HEK293 (cell line): ENCODE data around the gene TXNDC2.

Experiments
- CTCF ChIA-PET: fragments of 350-600 bp; formaldehyde crosslinking; extraction: SDS; loops from one replicate; lab custom pipeline; 2021; ENCODE audit warnings: antibody characterized with exemption; lab: Yijun Ruan, JAX
- POLR2A ChIA-PET: fragments of 300-600 bp; formaldehyde crosslinking; extraction: SDS; loops from one replicate; lab custom pipeline; 2020; ENCODE audit warnings: antibody characterized with exemption, inconsistent platforms; lab: Yijun Ruan, JAX
- H3K27ac ChIP-seq: fragments of 200-500 bp; sonication (Bioruptor generic); 2 replicates; pipeline ENCODE4 v1.5.1; 2014; ENCODE audit warnings: low read depth, low read length, control low read depth, inconsistent platforms; ENCODE audit errors: extremely low read depth
- H3K36me3 ChIP-seq, 2 experiments: fragments of 200-500 bp in 1 of 2; sonication (Bioruptor generic) in 1 of 2; 1 replicate in 1 of 2; 2 replicates in 1 of 2; pipeline ENCODE4 v1.5.1; 2014 to 2017; ENCODE audit warnings: inconsistent platforms in 2 of 2, low read length in 2 of 2; ENCODE audit not compliant: control insufficient read depth in 2 of 2, insufficient read depth in 1 of 2
- H3K4me1 ChIP-seq: fragments of 200-500 bp; sonication (Bioruptor generic); 2 replicates; pipeline ENCODE4 v1.5.1; 2014; ENCODE audit warnings: mild to moderate bottlenecking, low read length, inconsistent platforms; ENCODE audit not compliant: control insufficient read depth, insufficient read depth
- H3K4me3 ChIP-seq: 2 replicates; pipeline ENCODE4 v1.5.1; 2011; ENCODE audit warnings: low read depth, mild to moderate bottlenecking, control low read depth, low read length, moderate library complexity
- H3K9me3 ChIP-seq: fragments of 200-500 bp; sonication (Bioruptor generic); 2 replicates; pipeline ENCODE4 v1.5.1; 2014; ENCODE audit warnings: low read depth, low read length, inconsistent platforms; ENCODE audit not compliant: control insufficient read depth, insufficient read depth
- GLIS1 ChIP-seq: fragments of 450-650 bp; formaldehyde crosslinking; IDR thresholded peaks from 2 replicates; pipeline ENCODE4 v1.5.1; 2016; ENCODE audit warnings: missing biosample characterization, missing genetic modification characterization
- KLF7 ChIP-seq: fragments of 450-650 bp; formaldehyde crosslinking; IDR thresholded peaks from 2 replicates; pipeline ENCODE4 v1.5.1; 2016; ENCODE audit warnings: missing biosample characterization, missing genetic modification characterization, borderline replicate concordance
- TCF7L2 ChIP-seq: IDR thresholded peaks from 2 replicates; pipeline ENCODE4 v1.6.1; 2011; ENCODE audit warnings: low read depth, mild to moderate bottlenecking, inconsistent platforms, low read length, moderate library complexity, borderline replicate concordance
- ZFP3 ChIP-seq: fragments of 450-650 bp; formaldehyde crosslinking; IDR thresholded peaks from 2 replicates; pipeline ENCODE4 v1.5.1; 2016; ENCODE audit warnings: low read depth, missing biosample characterization, missing genetic modification characterization
- ZNF23 ChIP-seq: fragments of 450-650 bp; formaldehyde crosslinking; IDR thresholded peaks from 2 replicates; pipeline ENCODE4 v1.5.1; 2016; ENCODE audit warnings: missing biosample characterization, missing genetic modification characterization, borderline replicate concordance
- ZNF48 ChIP-seq: fragments of 450-650 bp; formaldehyde crosslinking; IDR thresholded peaks from 2 replicates; pipeline ENCODE4 v1.5.1; 2016; ENCODE audit warnings: missing biosample characterization, missing genetic modification characterization
- ZNF768 ChIP-seq: fragments of 450-650 bp; formaldehyde crosslinking; IDR thresholded peaks from 2 replicates; pipeline ENCODE4 v1.5.1; 2018; ENCODE audit warnings: missing biosample characterization, mild to moderate bottlenecking, missing genetic modification characterization
- ZNF785 ChIP-seq: fragments of 450-650 bp; formaldehyde crosslinking; IDR thresholded peaks from 2 replicates; pipeline ENCODE4 v1.5.1; 2016; ENCODE audit warnings: missing biosample characterization, missing genetic modification characterization
- TF ChIP-seq, protein P1 (sequence below): fragments of 450-650 bp; formaldehyde crosslinking; IDR thresholded peaks from 2 replicates; pipeline ENCODE4 v1.5.1; 2016; ENCODE audit warnings: missing biosample characterization, missing genetic modification characterization, borderline replicate concordance
- TF ChIP-seq, protein P2 (sequence below): fragments of 450-650 bp; formaldehyde crosslinking; IDR thresholded peaks from 2 replicates; pipeline ENCODE4 v1.5.1; 2016; ENCODE audit warnings: missing biosample characterization, missing genetic modification characterization
- TF ChIP-seq, protein P3 (sequence below): fragments of 450-650 bp; formaldehyde crosslinking; IDR thresholded peaks from 2 replicates; pipeline ENCODE4 v1.5.1; 2017; ENCODE audit warnings: missing biosample characterization, missing genetic modification characterization
- TF ChIP-seq, protein P4 (sequence below): fragments of 450-650 bp; formaldehyde crosslinking; IDR thresholded peaks from 2 replicates; pipeline ENCODE4 v1.5.1; 2016; ENCODE audit warnings: missing biosample characterization, missing genetic modification characterization

TXNDC2 gene

DNA sequence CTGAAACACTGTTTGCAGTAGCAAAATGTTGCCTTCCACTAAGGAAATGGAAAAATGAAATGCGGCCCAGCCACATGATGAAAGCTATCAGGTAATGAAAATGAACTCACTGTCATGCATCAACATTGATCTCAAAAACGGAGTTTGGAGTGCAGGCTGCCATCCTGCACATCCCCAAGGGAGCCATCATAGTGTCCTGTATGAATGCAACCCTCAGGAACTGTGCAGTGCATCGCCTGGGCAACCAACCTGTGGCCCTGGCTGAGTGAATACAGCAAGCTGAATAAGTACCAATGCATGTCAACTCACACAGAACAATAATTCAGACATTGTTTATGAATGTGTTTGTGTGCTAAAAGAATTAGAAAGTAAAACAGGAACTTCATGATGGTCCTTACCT, 23.1 kb upstream of the TXNDC2 start (continued):
- TF ChIP-seq, protein P1, sequence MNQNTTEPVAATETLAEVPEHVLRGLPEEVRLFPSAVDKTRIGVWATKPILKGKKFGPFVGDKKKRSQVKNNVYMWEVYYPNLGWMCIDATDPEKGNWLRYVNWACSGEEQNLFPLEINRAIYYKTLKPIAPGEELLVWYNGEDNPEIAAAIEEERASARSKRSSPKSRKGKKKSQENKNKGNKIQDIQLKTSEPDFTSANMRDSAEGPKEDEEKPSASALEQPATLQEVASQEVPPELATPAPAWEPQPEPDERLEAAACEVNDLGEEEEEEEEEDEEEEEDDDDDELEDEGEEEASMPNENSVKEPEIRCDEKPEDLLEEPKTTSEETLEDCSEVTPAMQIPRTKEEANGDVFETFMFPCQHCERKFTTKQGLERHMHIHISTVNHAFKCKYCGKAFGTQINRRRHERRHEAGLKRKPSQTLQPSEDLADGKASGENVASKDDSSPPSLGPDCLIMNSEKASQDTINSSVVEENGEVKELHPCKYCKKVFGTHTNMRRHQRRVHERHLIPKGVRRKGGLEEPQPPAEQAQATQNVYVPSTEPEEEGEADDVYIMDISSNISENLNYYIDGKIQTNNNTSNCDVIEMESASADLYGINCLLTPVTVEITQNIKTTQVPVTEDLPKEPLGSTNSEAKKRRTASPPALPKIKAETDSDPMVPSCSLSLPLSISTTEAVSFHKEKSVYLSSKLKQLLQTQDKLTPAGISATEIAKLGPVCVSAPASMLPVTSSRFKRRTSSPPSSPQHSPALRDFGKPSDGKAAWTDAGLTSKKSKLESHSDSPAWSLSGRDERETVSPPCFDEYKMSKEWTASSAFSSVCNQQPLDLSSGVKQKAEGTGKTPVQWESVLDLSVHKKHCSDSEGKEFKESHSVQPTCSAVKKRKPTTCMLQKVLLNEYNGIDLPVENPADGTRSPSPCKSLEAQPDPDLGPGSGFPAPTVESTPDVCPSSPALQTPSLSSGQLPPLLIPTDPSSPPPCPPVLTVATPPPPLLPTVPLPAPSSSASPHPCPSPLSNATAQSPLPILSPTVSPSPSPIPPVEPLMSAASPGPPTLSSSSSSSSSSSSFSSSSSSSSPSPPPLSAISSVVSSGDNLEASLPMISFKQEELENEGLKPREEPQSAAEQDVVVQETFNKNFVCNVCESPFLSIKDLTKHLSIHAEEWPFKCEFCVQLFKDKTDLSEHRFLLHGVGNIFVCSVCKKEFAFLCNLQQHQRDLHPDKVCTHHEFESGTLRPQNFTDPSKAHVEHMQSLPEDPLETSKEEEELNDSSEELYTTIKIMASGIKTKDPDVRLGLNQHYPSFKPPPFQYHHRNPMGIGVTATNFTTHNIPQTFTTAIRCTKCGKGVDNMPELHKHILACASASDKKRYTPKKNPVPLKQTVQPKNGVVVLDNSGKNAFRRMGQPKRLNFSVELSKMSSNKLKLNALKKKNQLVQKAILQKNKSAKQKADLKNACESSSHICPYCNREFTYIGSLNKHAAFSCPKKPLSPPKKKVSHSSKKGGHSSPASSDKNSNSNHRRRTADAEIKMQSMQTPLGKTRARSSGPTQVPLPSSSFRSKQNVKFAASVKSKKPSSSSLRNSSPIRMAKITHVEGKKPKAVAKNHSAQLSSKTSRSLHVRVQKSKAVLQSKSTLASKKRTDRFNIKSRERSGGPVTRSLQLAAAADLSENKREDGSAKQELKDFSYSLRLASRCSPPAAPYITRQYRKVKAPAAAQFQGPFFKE (tag by site-specific recombination) = no peak
- no peak for TF ChIP-seq GLIS1 (tag by site-specific recombination)
- TF ChIP-seq ZNF768 (tag by site-specific recombination) = no peak

DNA sequence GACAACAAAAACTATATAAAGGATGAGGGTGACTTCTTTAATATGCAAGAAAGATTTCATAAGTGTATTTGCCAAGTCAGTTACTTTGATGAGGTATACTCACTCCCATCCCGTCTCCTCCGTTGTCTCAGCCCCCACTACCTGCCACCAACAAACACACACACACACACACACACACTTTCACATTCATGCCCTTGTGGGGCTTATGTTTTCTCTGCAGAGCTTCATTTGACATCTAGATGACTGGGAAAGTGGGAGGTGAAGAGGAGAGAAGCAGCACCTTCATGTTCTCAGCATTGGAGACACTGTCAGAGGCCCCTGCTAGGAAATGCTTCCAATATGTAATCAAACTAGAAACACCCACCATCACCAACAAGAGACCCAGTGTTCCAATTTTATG, 22.5 kb upstream of the TXNDC2 start:
- ChIA-PET CTCF (no interaction called here), POLR2A (no interaction called here)
- Histone ChIP-seq H3K36me3 (peaks cover 0 to 28% of the 10 kb centered on the region in 2 experiments; a peak in 1 of 3 replicates), H3K4me3 (no peak overlapping the region), H3K27ac (no peak overlapping the region), H3K9me3 (no peaks in the 10 kb centered on the region), H3K4me1 (no peaks in the 10 kb centered on the region)
- no peak for TF ChIP-seq ZNF768 (tag by site-specific recombination)
- TF ChIP-seq, protein P2, sequence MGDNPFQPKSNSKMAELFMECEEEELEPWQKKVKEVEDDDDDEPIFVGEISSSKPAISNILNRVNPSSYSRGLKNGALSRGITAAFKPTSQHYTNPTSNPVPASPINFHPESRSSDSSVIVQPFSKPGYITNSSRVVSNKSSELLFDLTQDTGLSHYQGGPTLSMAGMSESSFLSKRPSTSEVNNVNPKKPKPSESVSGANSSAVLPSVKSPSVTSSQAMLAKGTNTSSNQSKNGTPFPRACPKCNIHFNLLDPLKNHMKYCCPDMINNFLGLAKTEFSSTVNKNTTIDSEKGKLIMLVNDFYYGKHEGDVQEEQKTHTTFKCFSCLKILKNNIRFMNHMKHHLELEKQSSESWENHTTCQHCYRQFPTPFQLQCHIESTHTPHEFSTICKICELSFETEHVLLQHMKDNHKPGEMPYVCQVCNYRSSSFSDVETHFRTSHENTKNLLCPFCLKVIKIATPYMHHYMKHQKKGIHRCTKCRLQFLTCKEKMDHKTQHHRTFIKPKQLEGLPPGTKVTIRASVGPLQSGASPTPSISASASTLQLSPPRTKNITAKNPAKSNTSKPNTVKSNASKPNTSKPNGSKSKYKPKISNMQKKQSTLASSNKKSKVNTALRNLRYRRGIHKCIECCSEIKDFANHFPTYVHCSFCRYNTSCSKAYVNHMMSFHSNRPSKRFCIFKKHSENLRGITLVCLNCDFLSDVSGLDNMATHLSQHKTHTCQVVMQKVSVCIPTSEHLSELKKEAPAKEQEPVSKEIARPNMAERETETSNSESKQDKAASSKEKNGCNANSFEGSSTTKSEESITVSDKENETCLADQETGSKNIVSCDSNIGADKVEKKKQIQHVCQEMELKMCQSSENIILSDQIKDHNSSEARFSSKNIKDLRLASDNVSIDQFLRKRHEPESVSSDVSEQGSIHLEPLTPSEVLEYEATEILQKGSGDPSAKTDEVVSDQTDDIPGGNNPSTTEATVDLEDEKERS = no peak
- TF ChIP-seq, protein P3, sequence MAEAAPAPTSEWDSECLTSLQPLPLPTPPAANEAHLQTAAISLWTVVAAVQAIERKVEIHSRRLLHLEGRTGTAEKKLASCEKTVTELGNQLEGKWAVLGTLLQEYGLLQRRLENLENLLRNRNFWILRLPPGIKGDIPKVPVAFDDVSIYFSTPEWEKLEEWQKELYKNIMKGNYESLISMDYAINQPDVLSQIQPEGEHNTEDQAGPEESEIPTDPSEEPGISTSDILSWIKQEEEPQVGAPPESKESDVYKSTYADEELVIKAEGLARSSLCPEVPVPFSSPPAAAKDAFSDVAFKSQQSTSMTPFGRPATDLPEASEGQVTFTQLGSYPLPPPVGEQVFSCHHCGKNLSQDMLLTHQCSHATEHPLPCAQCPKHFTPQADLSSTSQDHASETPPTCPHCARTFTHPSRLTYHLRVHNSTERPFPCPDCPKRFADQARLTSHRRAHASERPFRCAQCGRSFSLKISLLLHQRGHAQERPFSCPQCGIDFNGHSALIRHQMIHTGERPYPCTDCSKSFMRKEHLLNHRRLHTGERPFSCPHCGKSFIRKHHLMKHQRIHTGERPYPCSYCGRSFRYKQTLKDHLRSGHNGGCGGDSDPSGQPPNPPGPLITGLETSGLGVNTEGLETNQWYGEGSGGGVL (tag by site-specific recombination) = no peak
- TF ChIP-seq ZNF48 (tag by site-specific recombination) = no peak
- TF ChIP-seq ZFP3 (tag by site-specific recombination) = no peak
- TF ChIP-seq, protein P4, sequence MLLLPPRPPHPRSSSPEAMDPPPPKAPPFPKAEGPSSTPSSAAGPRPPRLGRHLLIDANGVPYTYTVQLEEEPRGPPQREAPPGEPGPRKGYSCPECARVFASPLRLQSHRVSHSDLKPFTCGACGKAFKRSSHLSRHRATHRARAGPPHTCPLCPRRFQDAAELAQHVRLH (tag by site-specific recombination) = no peak
- no peak for TF ChIP-seq ZNF785 (tag by site-specific recombination)
- no peak for TF ChIP-seq TCF7L2
- no peak for TF ChIP-seq ZNF23
- TF ChIP-seq KLF7 = no peak
